ENCODE data around the gene NFIB.

Gene NFIB

GRCh38 chr9:14180960-14181537 lies 132.9 kb downstream of the NFIB start:
- FAIRE-seq = no peak
- no peak for DNase-seq (ENCODE audit: insufficient read length, low spot score)
- TF ChIP-seq TAF1 (IDR thresholded peaks at IDR 0.05; ENCODE audit: low read depth, low read length) (no peak), POU2F2 (IDR thresholded peaks at IDR 0.05; ENCODE audit: low read depth, low read length) (no peak), POLR2A (IDR thresholded peaks at IDR 0.05; ENCODE audit: low read depth, low read length) (no peak), SPI1 (IDR thresholded peaks at IDR 0.05; ENCODE audit: low read depth, low read length) (no peak), POLR2AphosphoS5 (IDR thresholded peaks at IDR 0.05; ENCODE audit: low read depth, low read length) (no peak), PAX5 (IDR thresholded peaks at IDR 0.05; ENCODE audit: insufficient read depth, low read length, severe bottlenecking) (no peak)

- FAIRE-seq = no peak
- TF ChIP-seq TAF1 (IDR thresholded peaks at IDR 0.05; ENCODE audit: low read depth, low read length) (no peak), SPI1 (IDR thresholded peaks at IDR 0.05; ENCODE audit: low read depth, low read length) (no peak), POU2F2 (IDR thresholded peaks at IDR 0.05; ENCODE audit: low read depth, low read length) (no peak), POLR2AphosphoS5 (IDR thresholded peaks at IDR 0.05; ENCODE audit: low read depth, low read length) (no peak), PAX5 (IDR thresholded peaks at IDR 0.05; ENCODE audit: insufficient read depth, low read length, severe bottlenecking) (no peak), POLR2A (IDR thresholded peaks at IDR 0.05; ENCODE audit: low read depth, low read length) (no peak)
Observed at GRCh38 chr9:14180093-14180959, 133.6 kb downstream of the NFIB start.

GRCh38 chr9:14179449-14179848 lies 134.5 kb downstream of the NFIB start:
- FAIRE-seq = no peak
- TF ChIP-seq POLR2A (IDR thresholded peaks at IDR 0.05; ENCODE audit: low read depth, low read length) (no peak), POLR2AphosphoS5 (IDR thresholded peaks at IDR 0.05; ENCODE audit: low read depth, low read length) (no peak), PAX5 (IDR thresholded peaks at IDR 0.05; ENCODE audit: insufficient read depth, low read length, severe bottlenecking) (no peak), TAF1 (IDR thresholded peaks at IDR 0.05; ENCODE audit: low read depth, low read length) (no peak), POU2F2 (IDR thresholded peaks at IDR 0.05; ENCODE audit: low read depth, low read length) (no peak), SPI1 (IDR thresholded peaks at IDR 0.05; ENCODE audit: low read depth, low read length) (no peak)
- DNase-seq (ENCODE audit: insufficient read length, low spot score) = no peak

More at GRCh38 chr9:14180093-14180959, 133.6 kb downstream of the NFIB start:
- no peak for DNase-seq (ENCODE audit: insufficient read length, low spot score)

GRCh38 chr9:14175778-14176177 lies 138.2 kb downstream of the NFIB start:
- DNase-seq (ENCODE audit: insufficient read length, low spot score) = no peak
- no peak for FAIRE-seq

GRCh38 chr9:14173713-14174112 lies 140.2 kb downstream of the NFIB start:
- TF ChIP-seq SPI1 (IDR thresholded peaks at IDR 0.05; ENCODE audit: low read depth, low read length) (no peak), PAX5 (IDR thresholded peaks at IDR 0.05; ENCODE audit: insufficient read depth, low read length, severe bottlenecking) (no peak), TAF1 (IDR thresholded peaks at IDR 0.05; ENCODE audit: low read depth, low read length) (no peak), POLR2A (IDR thresholded peaks at IDR 0.05; ENCODE audit: low read depth, low read length) (no peak), POLR2AphosphoS5 (IDR thresholded peaks at IDR 0.05; ENCODE audit: low read depth, low read length) (no peak), POU2F2 (IDR thresholded peaks at IDR 0.05; ENCODE audit: low read depth, low read length) (no peak)
- DNase-seq (ENCODE audit: insufficient read length, low spot score) (no peak), FAIRE-seq (no peak)

More at GRCh38 chr9:14175778-14176177, 138.2 kb downstream of the NFIB start:
- no peak for TF ChIP-seq TAF1 (IDR thresholded peaks at IDR 0.05; ENCODE audit: low read depth, low read length)
- no peak for TF ChIP-seq POLR2A (IDR thresholded peaks at IDR 0.05; ENCODE audit: low read depth, low read length)
- TF ChIP-seq POU2F2 (IDR thresholded peaks at IDR 0.05; ENCODE audit: low read depth, low read length) = no peak

- TF ChIP-seq POU2F2 (IDR thresholded peaks at IDR 0.05; ENCODE audit: low read depth, low read length) = no peak
- no peak for TF ChIP-seq POLR2AphosphoS5 (IDR thresholded peaks at IDR 0.05; ENCODE audit: low read depth, low read length)
- FAIRE-seq (no peak), DNase-seq (ENCODE audit: insufficient read length, low spot score) (no peak)
Observed at GRCh38 chr9:14170973-14171596, 142.9 kb downstream of the NFIB start.

GRCh38 chr9:14170392-14170931 lies 143.5 kb downstream of the NFIB start:
- no peak for TF ChIP-seq POLR2A (IDR thresholded peaks at IDR 0.05; ENCODE audit: low read depth, low read length)
- no peak for TF ChIP-seq TAF1 (IDR thresholded peaks at IDR 0.05; ENCODE audit: low read depth, low read length)
- no peak for TF ChIP-seq POLR2AphosphoS5 (IDR thresholded peaks at IDR 0.05; ENCODE audit: low read depth, low read length)
- no peak for TF ChIP-seq POU2F2 (IDR thresholded peaks at IDR 0.05; ENCODE audit: low read depth, low read length)
- no peak for TF ChIP-seq SPI1 (IDR thresholded peaks at IDR 0.05; ENCODE audit: low read depth, low read length)
- no peak for TF ChIP-seq PAX5 (IDR thresholded peaks at IDR 0.05; ENCODE audit: insufficient read depth, low read length, severe bottlenecking)
- DNase-seq (ENCODE audit: insufficient read length, low spot score) = no peak
- FAIRE-seq = no peak

GRCh38 chr9:14168381-14168780 lies 145.6 kb downstream of the NFIB start:
- TF ChIP-seq SPI1 (IDR thresholded peaks at IDR 0.05; ENCODE audit: low read depth, low read length) = no peak
- FAIRE-seq (no peak), DNase-seq (ENCODE audit: insufficient read length, low spot score) (no peak)

GRCh38 chr9:14165376-14166035 lies 148.4 kb downstream of the NFIB start:
- no peak for TF ChIP-seq POU2F2 (IDR thresholded peaks at IDR 0.05; ENCODE audit: low read depth, low read length)
- no peak for TF ChIP-seq POLR2A (IDR thresholded peaks at IDR 0.05; ENCODE audit: low read depth, low read length)
- TF ChIP-seq SPI1 (IDR thresholded peaks at IDR 0.05; ENCODE audit: low read depth, low read length) = no peak
- TF ChIP-seq PAX5 (IDR thresholded peaks at IDR 0.05; ENCODE audit: insufficient read depth, low read length, severe bottlenecking) = no peak
- TF ChIP-seq POLR2AphosphoS5 (IDR thresholded peaks at IDR 0.05; ENCODE audit: low read depth, low read length) = no peak
- TF ChIP-seq TAF1 (IDR thresholded peaks at IDR 0.05; ENCODE audit: low read depth, low read length) = no peak
- no peak for FAIRE-seq
- DNase-seq (ENCODE audit: insufficient read length, low spot score) = no peak
